Esophagus squamous epithelium (tissue), 4 donors: ENCODE measurements around the gene KCNMB2.

ENCODE experiments used
- POLR2A ChIP-seq, 4 donors: fragments of 450-650 bp; IDR thresholded peaks; one replicate each; pipeline ENCODE4 v1.6.1; 2017; ENCODE audit warnings: antibody characterized with exemption in 4 of 4, mild to moderate bottlenecking in 4 of 4, moderate library complexity in 3 of 4
- TF ChIP-seq, protein P1 (sequence below), 6 experiments: fragments of 450-650 bp in 4 of 6; fragments of 200-600 bp in 2 of 6; sonication (generic) in 2 of 6; IDR thresholded peaks; one replicate each; pipeline ENCODE4 v1.5.1; 2016 to 2019; ENCODE audit warnings: antibody characterized with exemption in 6 of 6, mild to moderate bottlenecking in 4 of 6, moderate library complexity in 4 of 6

DNA sequence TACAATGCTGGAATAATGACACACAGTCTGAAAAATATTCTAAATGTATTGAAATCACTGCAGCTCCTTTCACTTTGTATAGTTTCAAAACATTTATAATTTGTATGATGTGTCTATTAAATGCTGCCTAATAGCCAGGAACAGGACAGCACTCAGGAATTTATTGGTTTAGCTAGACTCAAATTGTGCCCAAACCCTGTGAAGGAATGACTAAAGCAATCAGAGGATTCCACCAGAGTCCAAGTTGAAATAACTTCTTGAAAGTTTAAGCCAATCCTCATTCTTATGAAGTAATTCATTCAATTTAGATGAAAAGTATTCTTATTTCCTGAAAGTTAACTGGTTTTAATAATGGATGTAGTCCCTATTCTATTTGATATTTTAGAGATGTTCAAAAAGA lies 268.4 kb downstream of the KCNMB2 start:
- TF ChIP-seq, protein P1, sequence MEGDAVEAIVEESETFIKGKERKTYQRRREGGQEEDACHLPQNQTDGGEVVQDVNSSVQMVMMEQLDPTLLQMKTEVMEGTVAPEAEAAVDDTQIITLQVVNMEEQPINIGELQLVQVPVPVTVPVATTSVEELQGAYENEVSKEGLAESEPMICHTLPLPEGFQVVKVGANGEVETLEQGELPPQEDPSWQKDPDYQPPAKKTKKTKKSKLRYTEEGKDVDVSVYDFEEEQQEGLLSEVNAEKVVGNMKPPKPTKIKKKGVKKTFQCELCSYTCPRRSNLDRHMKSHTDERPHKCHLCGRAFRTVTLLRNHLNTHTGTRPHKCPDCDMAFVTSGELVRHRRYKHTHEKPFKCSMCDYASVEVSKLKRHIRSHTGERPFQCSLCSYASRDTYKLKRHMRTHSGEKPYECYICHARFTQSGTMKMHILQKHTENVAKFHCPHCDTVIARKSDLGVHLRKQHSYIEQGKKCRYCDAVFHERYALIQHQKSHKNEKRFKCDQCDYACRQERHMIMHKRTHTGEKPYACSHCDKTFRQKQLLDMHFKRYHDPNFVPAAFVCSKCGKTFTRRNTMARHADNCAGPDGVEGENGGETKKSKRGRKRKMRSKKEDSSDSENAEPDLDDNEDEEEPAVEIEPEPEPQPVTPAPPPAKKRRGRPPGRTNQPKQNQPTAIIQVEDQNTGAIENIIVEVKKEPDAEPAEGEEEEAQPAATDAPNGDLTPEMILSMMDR (IDR thresholded peaks at IDR 0.05): no peak
- no peak for TF ChIP-seq POLR2A (IDR thresholded peaks at IDR 0.05)
